Testis (tissue), 3 donors: ENCODE results near the gene CMTM8. TPM values are rescaled to one million over a fixed set of nuclear protein-coding genes. Genes with fewer than 3 reads are reported as not detected.

Experiments
- DNase-seq: peaks from one replicate; pipeline ENCODE4 v3.0.0-alpha.2; 2019
- H3K27ac ChIP-seq, 2 donors: fragments of 200-600 bp; sonication (generic); one replicate each; pipeline ENCODE4 v1.5.1; 2019
- H3K27me3 ChIP-seq: fragments of 200-600 bp; sonication (generic); one replicate; pipeline ENCODE4 v1.5.1; 2019
- H3K36me3 ChIP-seq: fragments of 200-600 bp; sonication (generic); one replicate; pipeline ENCODE4 v1.5.1; 2017; ENCODE audit warnings: low read depth; ENCODE audit errors: missing control alignments
- H3K4me1 ChIP-seq: fragments of 200-600 bp; sonication (generic); one replicate; pipeline ENCODE4 v1.5.1; 2019
- H3K4me3 ChIP-seq, 2 donors: fragments of 200-600 bp; sonication (generic); one replicate each; pipeline ENCODE4 v1.5.1; 2017 to 2019
- H3K9me3 ChIP-seq: fragments of 200-600 bp; sonication (generic); one replicate; pipeline ENCODE4 v1.5.1; 2017
- POLR2A ChIP-seq: fragments of 450-650 bp; IDR thresholded peaks from one replicate; pipeline ENCODE4 v1.6.1; 2017; ENCODE audit warnings: antibody characterized with exemption, mild to moderate bottlenecking, moderate library complexity
- WGBS, 2 donors: methylation state at CpG; one replicate each; pipeline ENCODE4 v1.1.5; 2018; 5-methylcytosine and 5-hydroxymethylcytosine counted together
- intact Hi-C: fragments of 100-400 bp; cut with DNase I; formaldehyde crosslinking; loops from one replicate; pipeline ENCODE4 v1.15.1; 2023; ENCODE audit warnings: low total_unique reads
- polyA plus RNA-seq: library from polyadenylated mRNA; stranded (reverse); fragments of 350-450 nt; fragmentation: Illumina TruSeq; extraction: RNeasy Lipid Tissue Mini Kit (QIAGEN cat#74804); gene quantifications from one replicate; pipeline ENCODE4 v1.2.3, GENCODE V29; 2014; ENCODE audit warnings: low read depth, low replicate concordance; ENCODE audit not compliant: insufficient read depth
- total RNA-seq, 2 donors: library from RNA; depleted of rRNA; stranded (reverse); fragments of >200 nt; gene quantifications; one replicate each; pipeline ENCODE4 v1.2.3, GENCODE V29; 2016
- TF ChIP-seq, protein P1 (sequence below), 3 experiments: fragments of 450-650 bp in 2 of 3; fragments of 200-600 bp in 1 of 3; sonication (generic) in 1 of 3; IDR thresholded peaks; one replicate each; pipeline ENCODE4 v1.5.1; 2016 to 2019; ENCODE audit warnings: antibody characterized with exemption in 3 of 3, mild to moderate bottlenecking in 2 of 3, moderate library complexity in 1 of 3

Gene CMTM8
- total and polyA plus RNA-seq, 3 donors from 2014 or later = 1.8 to 6.8 (median 2.5) TPM

DNA sequence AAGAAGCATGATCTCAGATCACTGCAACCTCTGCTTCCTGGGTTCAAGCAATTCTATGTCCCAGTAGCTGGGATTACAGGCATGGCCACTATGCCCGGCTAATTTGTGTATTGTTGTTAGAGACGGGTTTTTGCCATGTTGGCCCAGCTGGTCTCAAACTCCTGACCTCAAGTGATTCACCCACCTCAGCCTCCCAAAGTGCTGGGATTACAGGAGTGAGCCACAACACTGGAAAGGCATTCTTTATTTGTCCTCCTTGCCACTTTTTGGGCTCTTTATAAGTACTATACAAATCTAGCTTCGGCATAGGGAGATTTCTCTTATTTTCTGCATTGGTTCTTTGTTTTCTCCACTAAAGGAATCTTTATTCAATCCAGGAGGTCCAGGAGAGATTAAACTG lies 18.6 kb downstream of the CMTM8 start:
- Histone ChIP-seq H3K36me3 (no peaks in the 10 kb centered on the region), H3K4me1 (no peaks in the 10 kb centered on the region), H3K9me3 (no peaks in the 10 kb centered on the region), H3K27ac (no peak overlapping the region), H3K27me3 (no peaks in the 10 kb centered on the region), H3K4me3 (no peak overlapping the region)
- no peak for DNase-seq
- TF ChIP-seq POLR2A = no peak
- TF ChIP-seq, protein P1, sequence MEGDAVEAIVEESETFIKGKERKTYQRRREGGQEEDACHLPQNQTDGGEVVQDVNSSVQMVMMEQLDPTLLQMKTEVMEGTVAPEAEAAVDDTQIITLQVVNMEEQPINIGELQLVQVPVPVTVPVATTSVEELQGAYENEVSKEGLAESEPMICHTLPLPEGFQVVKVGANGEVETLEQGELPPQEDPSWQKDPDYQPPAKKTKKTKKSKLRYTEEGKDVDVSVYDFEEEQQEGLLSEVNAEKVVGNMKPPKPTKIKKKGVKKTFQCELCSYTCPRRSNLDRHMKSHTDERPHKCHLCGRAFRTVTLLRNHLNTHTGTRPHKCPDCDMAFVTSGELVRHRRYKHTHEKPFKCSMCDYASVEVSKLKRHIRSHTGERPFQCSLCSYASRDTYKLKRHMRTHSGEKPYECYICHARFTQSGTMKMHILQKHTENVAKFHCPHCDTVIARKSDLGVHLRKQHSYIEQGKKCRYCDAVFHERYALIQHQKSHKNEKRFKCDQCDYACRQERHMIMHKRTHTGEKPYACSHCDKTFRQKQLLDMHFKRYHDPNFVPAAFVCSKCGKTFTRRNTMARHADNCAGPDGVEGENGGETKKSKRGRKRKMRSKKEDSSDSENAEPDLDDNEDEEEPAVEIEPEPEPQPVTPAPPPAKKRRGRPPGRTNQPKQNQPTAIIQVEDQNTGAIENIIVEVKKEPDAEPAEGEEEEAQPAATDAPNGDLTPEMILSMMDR (IDR thresholded peaks at IDR 0.05) = no peak
- WGBS, 2 donors = 89 to 92% methylated on average over 3 of the region's 3 CpGs
- intact Hi-C loops = no loop called here

DNA sequence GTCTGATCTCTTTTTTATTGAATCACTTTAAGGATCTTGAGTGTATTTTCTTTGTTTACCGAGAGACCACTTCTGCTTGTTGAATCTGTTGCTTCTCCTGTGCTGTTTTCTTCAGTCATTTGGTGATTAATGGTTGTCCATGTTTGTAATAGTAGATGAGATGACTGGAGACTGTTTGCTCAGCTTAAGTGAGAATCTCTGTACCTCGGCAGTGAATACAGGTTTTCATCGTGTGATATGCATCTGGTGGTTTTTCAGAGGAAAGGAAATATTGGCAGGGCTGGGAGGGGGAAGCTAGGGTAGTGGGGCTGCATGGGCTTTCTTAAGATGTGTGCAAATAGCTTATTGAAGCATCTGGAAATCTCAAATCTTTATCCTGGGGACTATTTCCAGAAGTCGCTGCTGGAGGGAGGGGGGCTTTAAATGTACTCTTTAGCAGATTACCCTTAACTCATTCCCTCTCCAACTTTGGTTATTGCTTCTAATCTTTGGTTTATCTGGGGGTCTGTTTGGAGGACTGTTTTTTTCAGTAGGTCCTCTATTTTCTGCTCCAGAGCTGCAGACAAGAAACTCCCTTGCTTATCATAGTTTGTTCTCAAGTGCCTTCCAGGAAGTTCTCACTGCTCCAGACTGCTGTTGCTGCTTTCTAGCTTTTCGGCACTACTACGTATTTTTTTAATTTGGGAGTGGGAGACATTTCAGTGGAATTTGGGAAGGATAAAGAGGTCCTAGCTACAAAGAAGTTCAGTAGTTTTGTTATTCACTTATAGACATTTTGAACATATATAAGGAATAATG lies 19.4 kb downstream of the CMTM8 start:
- DNase-seq = no peak
- H3K4me3 ChIP-seq = no peak overlapping the region
- H3K4me1 ChIP-seq = no peaks in the 10 kb centered on the region
- TF ChIP-seq, protein P1 (IDR thresholded peaks at IDR 0.05) = no peak
- no peak for TF ChIP-seq POLR2A
- 73 to 81% methylated on average over 6 of the region's 6 CpGs for WGBS, 2 donors
- H3K36me3 ChIP-seq = no peaks in the 10 kb centered on the region
- no peak overlapping the region for H3K27ac ChIP-seq
- intact Hi-C loops = no loop called here
- no peaks in the 10 kb centered on the region for H3K9me3 ChIP-seq
- H3K27me3 ChIP-seq = no peaks in the 10 kb centered on the region

DNA sequence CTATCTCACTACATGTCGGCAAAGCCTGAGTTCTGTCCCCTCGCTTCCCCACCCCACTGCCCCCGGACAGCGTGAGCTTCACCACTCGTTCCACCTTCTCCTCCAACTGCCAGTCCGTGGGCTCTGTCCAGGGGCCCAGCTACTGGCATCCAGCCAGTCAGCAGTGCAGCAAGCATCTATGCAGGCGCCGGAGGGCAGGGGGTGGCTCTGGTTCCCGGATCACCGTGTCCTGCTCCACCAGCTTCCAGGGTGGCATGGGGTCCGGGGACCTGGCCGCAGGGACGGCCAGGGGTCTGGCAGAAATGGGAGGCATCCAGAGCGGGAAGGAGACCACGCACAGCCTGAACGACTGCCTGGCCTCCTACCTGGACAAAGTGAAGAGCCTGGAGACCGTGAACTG lies 20.4 kb downstream of the CMTM8 start:
- 93 to 95% methylated on average over 14 to 17 of the region's 17 CpGs for WGBS, 2 donors
- H3K27ac ChIP-seq = no peak overlapping the region
- H3K27me3 ChIP-seq = no peaks in the 10 kb centered on the region
- H3K4me1 ChIP-seq = no peaks in the 10 kb centered on the region
- H3K9me3 ChIP-seq = no peaks in the 10 kb centered on the region
- H3K36me3 ChIP-seq = no peaks in the 10 kb centered on the region
- DNase-seq = no peak
- intact Hi-C loops = no loop called here
- H3K4me3 ChIP-seq = no peak overlapping the region
- TF ChIP-seq, protein P1 (IDR thresholded peaks at IDR 0.05) = no peak
- no peak for TF ChIP-seq POLR2A

DNA sequence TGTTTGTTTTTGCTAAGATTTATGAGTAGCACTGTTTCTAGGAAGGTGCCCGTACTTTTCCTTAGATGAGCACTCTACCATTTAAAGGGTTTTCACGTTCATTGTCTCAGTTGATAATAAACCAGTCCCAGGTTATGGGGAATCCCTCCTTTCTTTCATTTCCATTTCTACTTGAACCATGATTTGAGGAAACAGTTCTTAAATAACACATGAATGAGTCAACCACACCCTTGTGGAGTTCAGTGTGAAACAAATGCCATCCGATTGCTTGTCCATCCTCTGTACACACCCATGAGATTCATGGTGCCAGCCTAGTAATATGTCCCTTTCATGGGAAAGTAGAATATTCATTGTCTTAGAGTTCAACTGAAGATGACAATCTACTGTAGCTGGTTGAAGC lies 23.1 kb downstream of the CMTM8 start:
- intact Hi-C loops = no loop called here
- no peak for DNase-seq
- H3K27me3 ChIP-seq = no peaks in the 10 kb centered on the region
- TF ChIP-seq, protein P1 (IDR thresholded peaks at IDR 0.05) = no peak
- no peak for TF ChIP-seq POLR2A
- H3K9me3 ChIP-seq = no peaks in the 10 kb centered on the region
- WGBS, 2 donors = 76 to 78% methylated on average over 3 of the region's 3 CpGs
- no peaks in the 10 kb centered on the region for H3K4me1 ChIP-seq
- no peak overlapping the region for H3K27ac ChIP-seq
- H3K4me3 ChIP-seq = no peak overlapping the region
- H3K36me3 ChIP-seq = no peaks in the 10 kb centered on the region

DNA sequence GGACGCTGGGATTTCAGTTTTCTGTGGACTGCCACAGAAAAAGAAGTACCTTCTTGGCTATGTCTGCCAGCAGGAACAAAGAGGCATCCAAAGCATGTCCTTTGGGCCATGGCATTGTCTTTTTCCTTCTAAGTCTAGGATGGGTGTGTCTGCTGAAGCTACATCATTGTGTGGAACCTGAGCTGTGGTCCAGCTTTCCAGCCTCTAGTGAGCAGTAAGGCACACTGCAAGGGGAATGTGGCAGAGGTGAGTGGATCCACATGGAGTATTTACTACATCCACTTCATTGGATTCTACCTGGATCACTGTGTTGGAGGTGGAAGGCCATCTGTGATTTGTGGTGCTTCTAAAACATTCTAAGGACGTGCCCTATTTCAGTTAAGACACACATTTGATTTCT lies 23.7 kb downstream of the CMTM8 start:
- TF ChIP-seq, protein P1 (IDR thresholded peaks at IDR 0.05) = no peak
- no peak for TF ChIP-seq POLR2A
- Histone ChIP-seq H3K4me3 (no peak overlapping the region), H3K27me3 (no peaks in the 10 kb centered on the region), H3K36me3 (no peaks in the 10 kb centered on the region), H3K9me3 (no peaks in the 10 kb centered on the region), H3K27ac (no peak overlapping the region), H3K4me1 (no peaks in the 10 kb centered on the region)
- intact Hi-C loops = no loop called here
- 97 to 100% methylated on average over 2 of the region's 2 CpGs for WGBS, 2 donors
- DNase-seq = no peak
